Liver (tissue), 9 donors: Measurements from ENCODE around the gene HES3. TPM values are rescaled to one million over a fixed set of nuclear protein-coding genes. Genes with fewer than 3 reads are reported as not detected.

Experiments used
- DNase-seq: peaks from one replicate; pipeline ENCODE4 v3.0.0-alpha.2; 2017; ENCODE audit warnings: low spot score
- H3K27ac ChIP-seq, 2 donors: one replicate each; pipeline ENCODE4 v1.7.0; 2013; ENCODE audit warnings: inconsistent platforms in 2 of 2, low read length in 2 of 2, control low read depth in 1 of 2, low read depth in 1 of 2, mild to moderate bottlenecking in 1 of 2
- H3K27me3 ChIP-seq, 4 donors: one replicate each; pipeline versions ENCODE4 v1.6.1 to v1.7.0; 2013; ENCODE audit warnings: low read length in 3 of 4, inconsistent platforms in 1 of 4, mild to moderate bottlenecking in 1 of 4, moderate library complexity in 1 of 4; ENCODE audit not compliant: control insufficient read depth in 4 of 4, insufficient read depth in 4 of 4
- H3K36me3 ChIP-seq, 4 donors: one replicate each; pipeline versions ENCODE4 v1.6.1 to v1.7.0; 2013; ENCODE audit warnings: low read length in 3 of 4, mild to moderate bottlenecking in 3 of 4, low read depth in 1 of 4, moderate library complexity in 1 of 4; ENCODE audit not compliant: control insufficient read depth in 4 of 4, insufficient read depth in 3 of 4
- H3K4me1 ChIP-seq, 4 donors: one replicate each; pipeline versions ENCODE4 v1.6.1 to v1.7.0; 2013; ENCODE audit warnings: low read length in 3 of 4, mild to moderate bottlenecking in 3 of 4, moderate library complexity in 1 of 4; ENCODE audit not compliant: control insufficient read depth in 4 of 4, insufficient read depth in 4 of 4
- H3K4me3 ChIP-seq, 3 donors: one replicate each; pipeline versions ENCODE4 v1.6.1 to v1.7.0; 2013; ENCODE audit warnings: low read length in 3 of 3, control low read depth in 1 of 3, low read depth in 1 of 3, mild to moderate bottlenecking in 1 of 3
- H3K9ac ChIP-seq, 2 donors: one replicate each; pipeline ENCODE4 v1.7.0; 2013; ENCODE audit warnings: low read length in 2 of 2, mild to moderate bottlenecking in 2 of 2, moderate library complexity in 2 of 2, control low read depth in 1 of 2, low read depth in 1 of 2
- H3K9me3 ChIP-seq, 4 donors: one replicate each; pipeline versions ENCODE4 v1.6.1 to v1.7.0; 2013; ENCODE audit warnings: low read length in 3 of 4; ENCODE audit not compliant: control insufficient read depth in 4 of 4
- EGR1 ChIP-seq, 2 donors: IDR thresholded peaks; 2 replicates each; pipeline ENCODE4 v1.6.1; 2016 to 2018; ENCODE audit warnings: antibody characterized with exemption in 2 of 2, low read depth in 2 of 2
- FOXA2 ChIP-seq: IDR thresholded peaks from 2 replicates; pipeline ENCODE4 v1.6.1; 2016; ENCODE audit warnings: antibody characterized with exemption
- GABPA ChIP-seq, 2 donors: IDR thresholded peaks in 1 of 2; conservative IDR thresholded peaks in 1 of 2; 2 replicates each; pipeline ENCODE4 v1.6.1; 2016; ENCODE audit warnings: antibody characterized with exemption in 2 of 2, mild to moderate bottlenecking in 1 of 2, moderate library complexity in 1 of 2
- HNF4A ChIP-seq, 2 donors: conservative IDR thresholded peaks; 2 replicates each; pipeline ENCODE4 v1.6.1; 2016; ENCODE audit warnings: antibody characterized with exemption in 2 of 2, mild to moderate bottlenecking in 2 of 2
- HNF4G ChIP-seq: IDR thresholded peaks from 2 replicates; pipeline ENCODE4 v1.6.1; 2016; ENCODE audit warnings: antibody characterized with exemption
- JUND ChIP-seq, 2 donors: IDR thresholded peaks; 2 replicates each; pipeline ENCODE4 v1.6.1; 2016; ENCODE audit warnings: antibody characterized with exemption in 2 of 2
- NR2F2 ChIP-seq: IDR thresholded peaks from 2 replicates; pipeline ENCODE4 v1.6.1; 2016; ENCODE audit warnings: antibody characterized with exemption
- RAD21 ChIP-seq, 2 donors: IDR thresholded peaks; 2 replicates each; pipeline ENCODE4 v1.6.1; 2016; ENCODE audit warnings: antibody characterized with exemption in 2 of 2, mild to moderate bottlenecking in 2 of 2
- SP1 ChIP-seq: IDR thresholded peaks from 2 replicates; pipeline ENCODE4 v1.6.1; 2018; ENCODE audit warnings: antibody characterized with exemption, mild to moderate bottlenecking
- YY1 ChIP-seq: IDR thresholded peaks from 2 replicates; pipeline ENCODE4 v1.6.1; 2016; ENCODE audit warnings: antibody characterized with exemption, mild to moderate bottlenecking
- WGBS: extraction: QIAGEN DNeasy Blood & Tissue Kit; methylation state at CpG from one replicate; pipeline ENCODE4 v1.1.7; 2013; 5-methylcytosine and 5-hydroxymethylcytosine counted together
- polyA plus RNA-seq, 2 donors: library from polyadenylated mRNA; stranded (reverse) in 1 of 2; unstranded in 1 of 2; fragments of 200-250 nt in 1 of 2; fragments of >200 nt in 1 of 2; fragmentation: Nextera tagmentation in 1 of 2; extraction: Ambion mirVana in 1 of 2; gene quantifications; one replicate each; pipeline versions ENCODE4 v1.2.1 to v1.2.3, GENCODE V29; 2013 to 2015
- total RNA-seq, 2 donors: library from RNA; depleted of rRNA; stranded (reverse); fragments of >200 nt; gene quantifications; one replicate each; pipeline ENCODE4 v1.2.3, GENCODE V29; 2014
- TF ChIP-seq, protein P1 (sequence below): IDR thresholded peaks from 2 replicates; pipeline ENCODE4 v1.6.1; 2016; ENCODE audit warnings: antibody characterized with exemption
- TF ChIP-seq, protein P2 (sequence below): IDR thresholded peaks from 2 replicates; pipeline ENCODE4 v1.6.1; 2016; ENCODE audit warnings: antibody characterized with exemption
- TF ChIP-seq, protein P3 (sequence below): IDR thresholded peaks from 2 replicates; pipeline ENCODE4 v1.6.1; 2016; ENCODE audit warnings: antibody characterized with exemption
- TF ChIP-seq, protein P4 (sequence below): IDR thresholded peaks from 2 replicates; pipeline ENCODE4 v1.6.1; 2016; ENCODE audit warnings: antibody characterized with exemption, mild to moderate bottlenecking
- TF ChIP-seq, protein P5 (sequence below): fragments of 150-350 bp; IDR thresholded peaks from 2 replicates; pipeline ENCODE4 v1.5.1; 2017; ENCODE audit warnings: improper control_type of control experiment, low read depth, low read length; ENCODE audit not compliant: missing input control
- donor health status: healthy.
- donor health status: healthy.
- donor health status: healthy.
- donor health status: healthy.
- donor health status: healthy.

The HES3 gene
- total and polyA plus RNA-seq, 4 donors: not detected

DNA sequence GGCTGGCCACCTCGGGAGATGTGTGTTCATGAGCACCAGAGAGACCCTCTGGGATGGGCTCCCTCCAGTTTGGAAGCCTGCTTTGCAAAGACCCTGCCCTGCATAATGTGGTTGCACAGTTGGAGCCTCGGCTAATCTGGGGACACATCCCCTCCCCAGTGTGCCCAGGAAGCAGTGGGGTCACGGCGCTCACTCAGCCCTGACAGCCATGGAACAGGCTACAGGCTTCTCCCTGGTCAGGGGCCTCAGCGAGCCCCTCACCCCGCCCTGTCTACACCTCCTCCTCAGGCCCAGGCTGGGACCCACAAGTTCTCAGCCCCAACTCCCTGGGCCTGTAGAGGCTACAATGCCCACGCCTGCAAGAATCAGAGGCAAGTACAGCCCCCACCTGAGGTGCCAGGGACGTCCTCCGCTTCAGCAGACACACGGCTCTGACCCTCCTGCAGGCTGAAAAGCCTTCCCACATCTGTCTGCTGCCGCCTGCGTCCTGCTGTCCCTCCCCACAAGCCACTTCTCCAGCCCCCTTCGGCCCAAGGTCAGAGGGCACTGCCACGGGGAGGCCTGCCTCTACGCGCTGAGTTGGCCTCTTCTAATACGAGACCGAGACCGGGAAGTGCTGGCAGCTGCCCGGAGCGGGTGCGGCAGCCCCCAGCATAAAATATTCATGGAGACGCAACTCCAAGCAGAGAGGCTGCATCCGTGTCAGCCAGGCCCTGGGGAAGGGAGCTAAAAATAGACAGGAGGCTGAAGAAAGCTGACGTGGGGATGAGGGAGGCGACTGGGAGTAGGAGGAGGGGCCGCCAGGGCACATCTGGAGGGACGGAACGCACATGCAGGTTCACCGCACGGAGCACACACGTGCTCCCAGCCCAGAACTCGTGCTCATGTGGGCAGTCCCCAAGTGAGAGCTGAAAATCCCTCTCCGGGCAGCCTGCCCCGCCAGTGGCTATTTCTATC, 32.1 kb downstream of the HES3 start:
- H3K36me3 ChIP-seq: no peaks in the 10 kb centered on the region
- no peaks in the 10 kb centered on the region for H3K27me3 ChIP-seq
- WGBS: 80% methylated on average over 35 of the region's 35 CpGs
- TF ChIP-seq EGR1 (IDR thresholded peaks at IDR 0.05; ENCODE audit: low read depth in 2 of 2) (no peak), FOXA2 (no peak), GABPA (IDR thresholded peaks at IDR 0.05 in 1 of 2, conservative IDR thresholded peaks at IDR 0.05 in 1 of 2) (no peak), NR2F2 (no peak), SP1 (no peak), JUND (IDR thresholded peaks at IDR 0.05) (no peak), YY1 (no peak), HNF4A (conservative IDR thresholded peaks at IDR 0.05) (no peak), HNF4G (no peak), RAD21 (IDR thresholded peaks at IDR 0.05) (no peak)
- TF ChIP-seq, protein P1, sequence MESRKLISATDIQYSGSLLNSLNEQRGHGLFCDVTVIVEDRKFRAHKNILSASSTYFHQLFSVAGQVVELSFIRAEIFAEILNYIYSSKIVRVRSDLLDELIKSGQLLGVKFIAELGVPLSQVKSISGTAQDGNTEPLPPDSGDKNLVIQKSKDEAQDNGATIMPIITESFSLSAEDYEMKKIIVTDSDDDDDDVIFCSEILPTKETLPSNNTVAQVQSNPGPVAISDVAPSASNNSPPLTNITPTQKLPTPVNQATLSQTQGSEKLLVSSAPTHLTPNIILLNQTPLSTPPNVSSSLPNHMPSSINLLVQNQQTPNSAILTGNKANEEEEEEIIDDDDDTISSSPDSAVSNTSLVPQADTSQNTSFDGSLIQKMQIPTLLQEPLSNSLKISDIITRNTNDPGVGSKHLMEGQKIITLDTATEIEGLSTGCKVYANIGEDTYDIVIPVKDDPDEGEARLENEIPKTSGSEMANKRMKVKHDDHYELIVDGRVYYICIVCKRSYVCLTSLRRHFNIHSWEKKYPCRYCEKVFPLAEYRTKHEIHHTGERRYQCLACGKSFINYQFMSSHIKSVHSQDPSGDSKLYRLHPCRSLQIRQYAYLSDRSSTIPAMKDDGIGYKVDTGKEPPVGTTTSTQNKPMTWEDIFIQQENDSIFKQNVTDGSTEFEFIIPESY: no peak
- TF ChIP-seq, protein P2, sequence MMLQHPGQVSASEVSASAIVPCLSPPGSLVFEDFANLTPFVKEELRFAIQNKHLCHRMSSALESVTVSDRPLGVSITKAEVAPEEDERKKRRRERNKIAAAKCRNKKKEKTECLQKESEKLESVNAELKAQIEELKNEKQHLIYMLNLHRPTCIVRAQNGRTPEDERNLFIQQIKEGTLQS: no peak
- TF ChIP-seq, protein P3, sequence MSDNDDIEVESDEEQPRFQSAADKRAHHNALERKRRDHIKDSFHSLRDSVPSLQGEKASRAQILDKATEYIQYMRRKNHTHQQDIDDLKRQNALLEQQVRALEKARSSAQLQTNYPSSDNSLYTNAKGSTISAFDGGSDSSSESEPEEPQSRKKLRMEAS: no peak
- TF ChIP-seq, protein P4, sequence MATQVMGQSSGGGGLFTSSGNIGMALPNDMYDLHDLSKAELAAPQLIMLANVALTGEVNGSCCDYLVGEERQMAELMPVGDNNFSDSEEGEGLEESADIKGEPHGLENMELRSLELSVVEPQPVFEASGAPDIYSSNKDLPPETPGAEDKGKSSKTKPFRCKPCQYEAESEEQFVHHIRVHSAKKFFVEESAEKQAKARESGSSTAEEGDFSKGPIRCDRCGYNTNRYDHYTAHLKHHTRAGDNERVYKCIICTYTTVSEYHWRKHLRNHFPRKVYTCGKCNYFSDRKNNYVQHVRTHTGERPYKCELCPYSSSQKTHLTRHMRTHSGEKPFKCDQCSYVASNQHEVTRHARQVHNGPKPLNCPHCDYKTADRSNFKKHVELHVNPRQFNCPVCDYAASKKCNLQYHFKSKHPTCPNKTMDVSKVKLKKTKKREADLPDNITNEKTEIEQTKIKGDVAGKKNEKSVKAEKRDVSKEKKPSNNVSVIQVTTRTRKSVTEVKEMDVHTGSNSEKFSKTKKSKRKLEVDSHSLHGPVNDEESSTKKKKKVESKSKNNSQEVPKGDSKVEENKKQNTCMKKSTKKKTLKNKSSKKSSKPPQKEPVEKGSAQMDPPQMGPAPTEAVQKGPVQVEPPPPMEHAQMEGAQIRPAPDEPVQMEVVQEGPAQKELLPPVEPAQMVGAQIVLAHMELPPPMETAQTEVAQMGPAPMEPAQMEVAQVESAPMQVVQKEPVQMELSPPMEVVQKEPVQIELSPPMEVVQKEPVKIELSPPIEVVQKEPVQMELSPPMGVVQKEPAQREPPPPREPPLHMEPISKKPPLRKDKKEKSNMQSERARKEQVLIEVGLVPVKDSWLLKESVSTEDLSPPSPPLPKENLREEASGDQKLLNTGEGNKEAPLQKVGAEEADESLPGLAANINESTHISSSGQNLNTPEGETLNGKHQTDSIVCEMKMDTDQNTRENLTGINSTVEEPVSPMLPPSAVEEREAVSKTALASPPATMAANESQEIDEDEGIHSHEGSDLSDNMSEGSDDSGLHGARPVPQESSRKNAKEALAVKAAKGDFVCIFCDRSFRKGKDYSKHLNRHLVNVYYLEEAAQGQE: no peak
- no peaks in the 10 kb centered on the region for H3K9me3 ChIP-seq
- no peaks in the 10 kb centered on the region for H3K4me1 ChIP-seq
- no peak for DNase-seq
- peak overlapping the region in 1 of 2 donors; percentile 25 for H3K27ac ChIP-seq
- no peak overlapping the region for H3K4me3 ChIP-seq
- no peak overlapping the region for H3K9ac ChIP-seq

DNA sequence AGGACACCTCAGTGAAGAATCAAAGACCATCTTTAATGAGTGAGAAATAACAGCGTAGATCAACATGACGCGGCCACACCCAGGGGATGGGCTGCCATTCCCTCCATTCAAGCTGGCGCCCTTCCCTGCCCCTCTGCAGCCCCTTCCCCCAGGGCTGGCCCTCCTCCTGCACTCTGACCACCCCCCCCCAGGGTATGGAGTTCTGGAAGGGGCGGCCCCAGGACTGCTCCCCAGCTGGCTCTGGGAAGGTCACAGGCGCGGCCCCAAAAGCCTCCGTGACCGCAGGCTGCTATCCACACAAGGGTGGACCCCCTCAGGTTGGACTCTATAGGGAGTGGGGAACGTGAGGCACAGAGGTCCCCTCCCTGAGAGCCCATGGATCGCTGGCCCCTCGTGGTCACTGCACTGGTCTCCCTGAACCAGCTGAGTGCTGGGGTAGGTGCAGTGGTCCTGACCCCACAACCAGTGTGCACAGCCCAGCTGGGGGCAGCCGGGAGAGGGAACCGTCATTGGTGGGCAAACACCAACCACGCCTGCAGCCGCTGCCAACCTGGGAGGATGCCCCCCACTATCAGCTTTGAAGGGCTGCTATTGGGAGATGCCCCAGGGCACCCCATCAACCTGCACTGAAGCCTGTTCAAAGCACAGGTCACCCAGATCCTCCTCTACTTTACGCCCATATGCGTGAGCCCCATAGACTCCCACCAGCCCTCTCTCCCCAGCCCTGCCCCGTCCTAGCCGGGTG, 33.0 kb downstream of the HES3 start:
- 94% methylated on average over 20 of the region's 20 CpGs for WGBS
- Histone ChIP-seq H3K36me3 (no peaks in the 10 kb centered on the region), H3K4me1 (no peaks in the 10 kb centered on the region), H3K9ac (no peak overlapping the region), H3K9me3 (no peaks in the 10 kb centered on the region), H3K27ac (no peak overlapping the region), H3K27me3 (no peaks in the 10 kb centered on the region), H3K4me3 (no peak overlapping the region)
- no peak for DNase-seq
- TF ChIP-seq, protein P2: no peak
- TF ChIP-seq, protein P1: no peak
- TF ChIP-seq YY1 (no peak), JUND (IDR thresholded peaks at IDR 0.05) (no peak), RAD21 (IDR thresholded peaks at IDR 0.05) (no peak), HNF4G (no peak), EGR1 (IDR thresholded peaks at IDR 0.05; ENCODE audit: low read depth in 2 of 2) (no peak), SP1 (no peak)
- TF ChIP-seq, protein P5, sequence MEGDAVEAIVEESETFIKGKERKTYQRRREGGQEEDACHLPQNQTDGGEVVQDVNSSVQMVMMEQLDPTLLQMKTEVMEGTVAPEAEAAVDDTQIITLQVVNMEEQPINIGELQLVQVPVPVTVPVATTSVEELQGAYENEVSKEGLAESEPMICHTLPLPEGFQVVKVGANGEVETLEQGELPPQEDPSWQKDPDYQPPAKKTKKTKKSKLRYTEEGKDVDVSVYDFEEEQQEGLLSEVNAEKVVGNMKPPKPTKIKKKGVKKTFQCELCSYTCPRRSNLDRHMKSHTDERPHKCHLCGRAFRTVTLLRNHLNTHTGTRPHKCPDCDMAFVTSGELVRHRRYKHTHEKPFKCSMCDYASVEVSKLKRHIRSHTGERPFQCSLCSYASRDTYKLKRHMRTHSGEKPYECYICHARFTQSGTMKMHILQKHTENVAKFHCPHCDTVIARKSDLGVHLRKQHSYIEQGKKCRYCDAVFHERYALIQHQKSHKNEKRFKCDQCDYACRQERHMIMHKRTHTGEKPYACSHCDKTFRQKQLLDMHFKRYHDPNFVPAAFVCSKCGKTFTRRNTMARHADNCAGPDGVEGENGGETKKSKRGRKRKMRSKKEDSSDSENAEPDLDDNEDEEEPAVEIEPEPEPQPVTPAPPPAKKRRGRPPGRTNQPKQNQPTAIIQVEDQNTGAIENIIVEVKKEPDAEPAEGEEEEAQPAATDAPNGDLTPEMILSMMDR: no peak
